HL-60/S4 treated with retinoic acid at 250 ng/mL for 4 days and 3 days (cell line): ENCODE measurements around the gene ANAPC2.

Experiments used
- in situ Hi-C: fragments of 300-500 bp; cut with MboI; formaldehyde crosslinking; loops from 2 replicates; pipeline ENCODE4 v1.7.0; 2022; ENCODE audit warnings: low sequenced_read_pairs

The ANAPC2 gene

DNA sequence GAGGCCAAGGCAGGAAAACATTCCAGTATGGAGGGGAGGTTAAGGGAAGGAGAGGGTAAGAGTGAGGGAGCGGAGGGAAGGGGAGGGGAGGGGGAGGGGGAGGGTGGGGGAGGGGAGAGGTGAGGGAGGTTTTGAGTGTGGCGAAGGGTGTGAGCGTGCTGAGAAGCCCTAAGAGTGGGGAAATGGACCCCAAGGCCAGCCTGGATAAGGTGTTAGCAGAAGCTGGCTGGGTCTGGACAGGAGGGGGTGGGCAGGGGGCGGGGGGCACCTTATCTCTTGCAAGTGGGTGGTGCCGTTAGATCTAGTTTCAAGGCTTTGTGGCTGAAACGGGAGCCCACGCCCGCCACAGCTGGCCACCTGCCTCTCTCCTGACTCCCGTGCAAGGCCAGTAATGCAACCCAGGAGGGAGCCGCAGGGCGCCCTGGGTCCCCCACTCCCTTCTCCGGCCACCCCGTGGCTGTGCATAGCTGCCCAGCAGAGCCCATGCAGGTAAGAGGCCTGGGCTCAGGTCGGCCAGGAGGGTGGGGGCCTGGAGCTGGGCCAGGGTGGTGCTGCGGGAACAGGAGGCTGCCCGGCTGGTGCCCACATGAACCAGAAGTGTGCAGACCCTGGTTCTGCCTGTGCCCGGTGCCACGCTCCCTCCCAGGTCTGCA lies 39.6 kb upstream of the ANAPC2 start:
- in situ Hi-C loops, result no loop called here

DNA sequence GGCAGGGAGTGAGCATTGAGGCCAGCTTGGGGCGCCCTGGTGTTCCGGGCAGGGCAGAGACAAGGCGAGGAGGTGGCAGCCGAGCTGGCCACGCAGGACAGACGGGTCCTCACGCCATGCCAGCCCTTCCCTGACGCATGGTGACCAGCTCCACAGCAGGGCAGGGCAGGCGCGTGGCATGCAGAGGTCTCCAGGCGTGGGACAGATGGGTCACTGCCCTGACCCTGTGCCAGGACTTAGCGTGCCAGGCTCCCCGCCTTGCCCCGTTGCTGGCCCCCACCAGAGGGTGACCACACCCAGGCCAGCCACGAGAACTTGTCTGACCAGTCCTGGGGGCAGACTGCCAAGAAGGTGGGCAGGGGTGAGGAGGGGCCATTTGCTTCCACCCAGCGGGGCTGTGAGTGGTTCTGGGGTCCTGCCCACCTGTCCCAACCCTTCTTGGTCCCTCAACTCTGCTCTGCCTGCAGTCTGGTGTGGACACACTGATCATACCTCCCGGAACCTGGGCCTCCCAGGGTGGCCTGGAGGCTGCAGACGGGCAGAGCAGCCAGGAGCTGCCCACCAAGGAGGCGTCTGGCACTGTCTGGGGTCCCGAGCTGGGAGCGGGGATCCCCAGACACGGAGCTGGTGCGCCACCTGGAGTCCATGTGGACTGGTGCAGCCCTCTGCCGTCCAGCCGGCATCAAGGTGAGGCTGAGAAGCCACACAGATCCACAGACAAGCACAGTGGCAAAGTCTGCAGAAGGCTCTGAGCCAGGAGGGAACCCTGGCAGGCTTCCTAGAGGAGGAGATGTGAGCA lies 38.9 kb upstream of the ANAPC2 start, which contains the start of gene RNF224:
TSS of gene RNF224 (plus strand) at position 449 of the 799 bp plus-strand sequence. CDS start 834 bp downstream, outside the sequence.
- in situ Hi-C loops, result no loop called here

DNA sequence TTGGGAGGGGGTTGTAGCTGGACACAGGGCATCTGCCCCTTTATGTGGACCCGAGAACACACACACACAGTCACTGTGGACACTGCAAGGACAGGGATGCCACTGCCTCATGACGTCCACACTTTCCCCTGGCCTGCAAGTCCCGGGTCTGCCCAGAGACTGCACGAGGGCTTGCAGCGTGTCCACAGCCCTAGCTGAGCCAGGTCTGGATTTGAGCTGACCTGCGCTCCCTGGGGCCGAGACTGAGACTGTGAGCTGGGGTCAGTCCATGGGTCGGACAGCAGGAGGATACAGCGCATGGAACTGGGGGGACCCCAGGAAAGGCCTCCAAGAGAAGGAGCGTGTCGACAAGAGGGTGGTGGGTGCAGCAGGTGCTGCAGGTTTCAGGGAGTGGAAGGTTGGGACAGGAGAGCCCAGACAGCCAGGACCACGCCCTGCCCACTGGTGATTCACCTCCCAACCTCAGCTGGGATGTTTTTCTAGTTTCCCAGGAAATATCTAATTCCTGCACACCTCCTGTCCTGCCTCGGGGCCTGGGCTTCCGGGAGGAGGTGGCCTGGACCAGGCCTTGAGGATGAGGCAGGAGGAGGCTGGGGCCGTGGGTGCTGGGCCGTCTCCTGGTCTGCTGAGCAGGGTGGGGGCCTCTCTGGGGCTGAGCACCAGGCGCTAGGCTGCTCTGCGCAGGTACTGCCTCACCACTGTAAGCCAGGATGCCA lies 38.1 kb upstream of the ANAPC2 start:
- in situ Hi-C loops, result no loop called here

DNA sequence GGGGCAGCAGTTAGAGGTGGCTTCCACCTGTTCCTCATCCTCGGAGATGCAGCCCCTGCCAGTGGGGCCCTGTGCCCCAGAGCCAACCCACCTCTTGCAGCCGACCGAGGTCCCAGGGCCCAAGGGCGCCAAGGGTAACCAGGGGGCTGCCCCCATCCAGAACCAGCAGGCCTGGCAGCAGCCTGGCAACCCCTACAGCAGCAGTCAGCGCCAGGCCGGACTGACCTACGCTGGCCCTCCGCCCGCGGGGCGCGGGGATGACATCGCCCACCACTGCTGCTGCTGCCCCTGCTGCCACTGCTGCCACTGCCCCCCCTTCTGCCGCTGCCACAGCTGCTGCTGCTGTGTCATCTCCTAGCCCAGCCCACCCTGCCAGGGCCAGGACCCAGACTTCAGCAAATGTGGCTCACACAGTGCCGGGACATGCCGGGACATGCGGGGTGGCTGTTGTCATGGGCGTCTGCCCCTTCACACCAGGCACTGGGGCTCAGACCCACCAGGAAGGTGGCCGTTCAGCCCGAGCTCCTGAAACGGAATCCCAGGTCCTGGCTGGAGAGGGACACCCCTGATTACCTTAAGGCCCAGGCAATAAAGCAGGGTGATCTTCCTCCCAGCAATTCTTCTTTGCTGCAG lies 37.5 kb upstream of the ANAPC2 start:
- in situ Hi-C loops, result no loop called here

DNA sequence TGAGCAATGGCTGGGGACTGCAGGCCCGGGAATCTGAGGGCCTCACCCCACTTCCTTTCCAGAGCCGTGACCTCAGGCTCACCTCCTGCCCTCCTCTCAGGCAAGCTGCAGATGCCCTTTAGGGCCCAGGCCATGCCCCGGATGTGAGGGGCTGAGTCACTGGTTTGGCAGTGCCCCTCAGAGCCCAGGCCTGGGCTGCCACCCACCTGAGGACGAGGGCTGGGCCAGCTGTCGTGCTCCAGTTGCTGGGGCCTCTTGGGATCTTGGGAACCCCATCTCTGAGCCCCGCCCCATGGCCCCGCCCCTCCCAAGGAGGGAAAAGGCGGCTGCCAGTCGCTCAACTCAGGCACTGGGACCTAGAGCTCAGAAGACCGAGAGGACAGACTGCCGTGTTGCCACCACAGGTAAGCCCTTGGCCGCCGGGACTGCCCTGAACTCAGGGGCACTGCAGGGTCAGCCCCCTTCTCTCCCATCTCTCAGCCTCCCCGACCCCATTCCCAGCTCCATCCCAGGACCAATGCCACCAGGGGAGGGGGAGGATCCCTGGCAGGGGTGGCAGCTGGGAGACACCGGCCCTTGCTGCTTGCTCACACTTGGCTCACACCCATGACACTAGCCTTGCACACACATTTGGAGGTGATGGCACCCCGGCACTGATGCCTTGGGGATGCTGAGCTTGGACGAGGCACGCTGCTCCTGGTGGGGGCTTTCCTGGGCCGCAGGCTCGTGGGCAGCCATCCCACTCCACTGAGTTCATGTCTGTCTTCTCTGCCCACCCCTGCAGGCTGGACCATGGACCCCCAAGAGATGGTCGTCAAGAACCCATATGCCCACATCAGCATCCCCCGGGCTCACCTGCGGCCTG lies 36.7 kb upstream of the ANAPC2 start, which contains the start of gene CYSRT1:
TSS of gene CYSRT1 (plus strand) at position 345 of the 865 bp plus-strand sequence. CDS start at position 793, 448 bp downstream.
- in situ Hi-C loops, result no loop called here

- in situ Hi-C loops, result no loop called here
Measured at GRCh38 chr9:137223078-137223970, 35.0 kb upstream of the ANAPC2 start.

DNA sequence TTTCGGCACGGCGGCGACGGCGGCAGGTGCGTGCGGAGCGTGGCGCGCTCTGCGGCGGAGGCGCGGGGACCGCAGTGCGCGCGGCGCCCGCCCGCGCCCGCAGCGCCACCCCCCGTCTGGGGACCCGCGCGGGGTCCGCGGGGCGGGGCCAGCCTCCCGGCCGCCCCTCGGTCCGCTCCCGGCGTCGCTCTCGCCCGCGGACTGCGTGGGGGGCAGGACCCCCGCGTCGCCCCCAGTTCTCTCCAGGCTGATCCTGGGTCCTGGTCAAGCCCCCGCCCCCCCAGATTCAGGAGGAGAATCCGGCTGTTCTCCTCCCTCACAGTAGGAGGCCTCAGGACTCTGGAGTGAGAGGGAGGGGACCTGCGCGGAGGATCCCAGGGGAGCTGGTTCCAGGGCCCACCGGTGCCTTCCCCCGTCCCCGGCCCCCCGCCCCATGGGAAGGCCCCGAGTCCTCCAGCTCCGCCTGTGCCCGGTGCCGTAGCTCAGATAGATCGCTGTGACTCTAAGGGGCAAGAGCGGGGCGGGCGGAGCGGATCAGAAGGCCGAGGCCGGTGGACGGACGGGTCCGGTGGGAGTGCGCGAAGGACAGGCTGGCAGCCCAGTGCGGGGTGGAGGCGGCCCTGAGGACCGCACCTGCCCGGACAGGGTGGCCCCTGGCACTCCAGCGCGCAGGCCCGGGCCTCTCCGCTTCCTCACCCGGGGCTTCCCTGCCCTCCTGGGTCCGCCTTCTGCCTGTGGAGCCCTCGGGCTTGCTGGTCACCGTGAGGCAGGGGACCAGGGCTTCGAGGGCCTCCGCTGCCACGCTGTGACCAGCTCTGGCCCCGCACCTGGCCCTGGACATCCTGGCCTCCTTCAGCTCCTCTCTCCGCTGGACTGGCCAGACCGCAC lies 34.1 kb upstream of the ANAPC2 start, which contains the start of gene RNF208:
TSS of gene RNF208 (minus strand) at position 51 of the 888 bp plus-strand sequence. CDS start 1,028 bp downstream, outside the sequence.
- in situ Hi-C loops, result no loop called here

GRCh38 chr9:137221506-137222111 lies 33.2 kb upstream of the ANAPC2 start:
- in situ Hi-C loops, result no loop called here

DNA sequence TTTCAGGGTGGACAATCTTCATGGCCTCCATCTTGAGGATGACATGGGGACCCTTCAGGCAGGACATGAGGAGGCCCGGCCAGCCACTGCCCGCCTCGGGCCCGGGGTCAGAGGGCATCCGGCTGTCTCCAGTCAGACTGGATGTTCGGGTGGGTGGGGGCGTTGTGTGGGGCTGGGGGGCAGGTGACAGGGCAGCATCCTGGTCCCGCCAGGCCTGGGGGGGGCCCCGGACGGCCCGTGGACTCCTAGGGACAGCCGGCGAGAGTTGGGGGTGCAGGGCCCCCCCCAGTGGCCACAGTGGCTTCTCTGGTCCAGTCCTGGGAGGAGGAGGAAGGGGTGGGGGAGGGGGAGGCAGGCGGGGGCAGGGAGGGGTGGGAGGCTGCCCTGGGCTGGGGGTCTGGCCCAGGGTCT lies 32.7 kb upstream of the ANAPC2 start:
- in situ Hi-C loops, result no loop called here

DNA sequence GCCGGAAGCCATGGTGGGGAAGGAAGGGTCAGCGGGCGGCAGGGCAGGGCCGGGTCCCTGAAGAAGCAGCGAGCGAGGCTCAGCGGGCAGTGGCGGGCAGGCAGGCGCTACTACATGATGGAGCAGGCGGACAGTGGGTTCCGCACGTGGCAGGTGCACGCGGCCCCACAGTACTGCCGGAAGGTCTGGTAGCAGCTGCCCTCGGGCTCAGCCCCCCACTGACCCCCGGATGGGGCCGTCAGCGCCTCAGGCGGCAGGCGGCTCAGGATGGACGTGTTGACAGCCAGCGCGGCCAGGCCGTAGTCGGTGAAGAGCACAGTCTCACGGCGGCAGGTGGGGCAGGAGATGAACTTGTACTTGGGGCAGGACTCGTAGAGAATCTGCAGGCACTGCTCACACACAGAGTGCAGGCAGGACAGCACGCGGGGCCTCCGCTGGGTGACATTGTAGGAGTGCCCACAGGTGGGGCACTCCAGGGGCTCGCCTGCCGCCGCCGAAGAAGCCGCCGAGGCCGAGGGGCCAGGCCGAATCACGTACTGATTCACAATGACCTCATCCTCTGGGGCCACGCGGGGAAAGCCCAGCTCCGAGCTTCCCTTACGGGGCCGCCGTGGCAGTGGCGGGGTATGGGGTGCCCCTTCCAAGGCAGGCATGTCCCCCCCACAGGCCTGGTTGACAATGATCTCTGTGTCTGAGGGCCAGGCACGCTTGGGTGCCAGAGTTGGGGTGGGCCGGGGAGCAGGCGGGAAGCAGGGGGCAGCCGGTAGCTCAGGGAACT lies 32.1 kb upstream of the ANAPC2 start:
- in situ Hi-C loops, result no loop called here

GRCh38 chr9:137219757-137220316 lies 31.5 kb upstream of the ANAPC2 start:
- in situ Hi-C loops, result no loop called here

DNA sequence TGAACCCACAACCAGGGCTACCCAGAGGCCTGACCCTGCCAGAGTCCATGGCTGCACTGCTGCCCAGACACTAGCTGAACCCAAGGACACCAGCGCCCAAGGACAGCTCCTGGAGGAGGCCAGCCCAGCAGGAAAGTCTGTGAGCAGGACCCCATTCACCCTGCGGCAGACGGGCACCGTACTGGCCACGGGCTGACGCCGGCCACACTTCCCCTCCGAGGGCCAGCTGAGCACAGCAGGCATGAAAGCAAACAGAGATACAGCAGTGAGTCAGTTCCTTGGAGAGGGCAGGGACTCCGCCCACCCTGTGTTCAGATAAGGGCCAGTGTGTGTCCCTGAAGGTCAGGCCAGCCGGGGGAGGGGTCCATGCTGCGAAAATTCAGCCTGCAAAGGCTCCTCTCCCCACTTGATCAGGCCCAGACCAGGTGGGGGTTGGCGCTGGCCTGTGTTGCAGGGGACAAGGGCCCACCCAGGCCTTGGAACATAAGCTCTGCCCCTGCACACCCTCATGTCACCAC lies 30.5 kb upstream of the ANAPC2 start:
- in situ Hi-C loops, result no loop called here

- in situ Hi-C loops, result no loop called here
Measured at GRCh38 chr9:137218212-137218753, 29.9 kb upstream of the ANAPC2 start.

GRCh38 chr9:137217276-137218211 lies 29.2 kb upstream of the ANAPC2 start:
- in situ Hi-C loops, result no loop called here
